A549 (cell line): ENCODE measurements around the gene PAXIP1. TPM values are rescaled to one million over a fixed set of nuclear protein-coding genes. Genes with fewer than 3 reads are reported as not detected.

Experiments used
- ATAC-seq, 2 experiments: fragments of 200-7000 bp in 1 of 2; fragments of >200 bp in 1 of 2; cut with Nextera tagmentation in 1 of 2; cut with Tn5 transposase in 1 of 2; 3 replicates each; pipeline versions ENCODE4 v1.8.0 to v1.9.1; 2018 to 2020; ENCODE audit warnings: mild to moderate bottlenecking in 1 of 2, moderate library complexity in 1 of 2
- CTCF ChIA-PET: fragments of 300-600 bp; sonication (Branson Sonifier 250); formaldehyde crosslinking; extraction: SDS; loops from one replicate; lab custom pipeline; 2021; ENCODE audit warnings: antibody characterized with exemption, inconsistent platforms; lab: Yijun Ruan, JAX
- POLR2A ChIA-PET: fragments of 350-600 bp; formaldehyde crosslinking; extraction: SDS; loops from one replicate; lab custom pipeline; 2021; ENCODE audit warnings: antibody characterized with exemption, inconsistent platforms; lab: Yijun Ruan, JAX
- DNase-seq, 2 experiments: peaks; one replicate each; pipeline versions ENCODE4 v3.0.0 to v3.0.0-alpha.2; 2011 to 2016; ENCODE audit warnings: low read depth in 1 of 2, low spot score in 1 of 2
- FAIRE-seq: peaks from 2 replicates; lab custom pipeline; 2011; peaks lifted over from hg19 to GRCh38; lab: Jason Lieb, UNC
- H3K27ac ChIP-seq, 2 experiments: fragments of >200 bp; sonication (Bioruptor Twin); formaldehyde crosslinking; 3 replicates each; pipeline ENCODE4 v1.5.1; 2016 to 2017
- H3K4me1 ChIP-seq: fragments of >200 bp; sonication (Bioruptor Twin); formaldehyde crosslinking; 3 replicates; pipeline ENCODE4 v1.6.1; 2016
- H3K4me2 ChIP-seq: fragments of >200 bp; sonication (Bioruptor Twin); formaldehyde crosslinking; 3 replicates; pipeline ENCODE4 v1.6.1; 2016
- H3K4me3 ChIP-seq: fragments of >200 bp; sonication (Bioruptor Twin); formaldehyde crosslinking; 3 replicates; pipeline ENCODE4 v1.5.1; 2016
- H3K9me3 ChIP-seq: fragments of >200 bp; sonication (Bioruptor Twin); formaldehyde crosslinking; 3 replicates; pipeline ENCODE4 v1.6.1; 2016
- ATOH8 ChIP-seq: fragments of 250-450 bp; sonication (Bioruptor Pico); IDR thresholded peaks from 2 replicates; pipeline ENCODE4 v1.5.0; 2020; ENCODE audit warnings: low read depth, mild to moderate bottlenecking, moderate library complexity
- BCL3 ChIP-seq: fragments of >200 bp; sonication (Bioruptor Twin); formaldehyde crosslinking; IDR thresholded peaks from 3 replicates; pipeline ENCODE4 v1.6.1; 2016
- CEBPB ChIP-seq, 2 experiments: fragments of >200 bp in 1 of 2; sonication (Bioruptor Twin) in 1 of 2; formaldehyde crosslinking in 1 of 2; IDR thresholded peaks; 2 replicates each; pipeline ENCODE4 v1.6.1; 2012 to 2016
- EHF ChIP-seq: fragments of 250-450 bp; sonication (Bioruptor Pico); IDR thresholded peaks from 2 replicates; pipeline ENCODE4 v1.5.0; 2020; ENCODE audit warnings: mild to moderate bottlenecking
- EP300 ChIP-seq, 2 experiments: fragments of >200 bp; sonication (Bioruptor Twin); formaldehyde crosslinking; IDR thresholded peaks; 2 replicates in 1 of 2; 3 replicates in 1 of 2; pipeline ENCODE4 v1.6.1; 2016 to 2017
- FOSL2 ChIP-seq, 2 experiments: fragments of 450-650 bp in 1 of 2; fragments of >200 bp in 1 of 2; sonication (Bioruptor Twin) in 1 of 2; formaldehyde crosslinking; IDR thresholded peaks; 2 replicates each; pipeline versions ENCODE4 v1.5.0 to v1.6.1; 2016 to 2020; ENCODE audit warnings: mild to moderate bottlenecking in 1 of 2, moderate library complexity in 1 of 2
- FOXS1 ChIP-seq: fragments of 250-450 bp; sonication (Bioruptor Pico); IDR thresholded peaks from 2 replicates; pipeline ENCODE4 v1.5.0; 2020; ENCODE audit warnings: mild to moderate bottlenecking, moderate library complexity
- HEYL ChIP-seq: fragments of 250-450 bp; sonication (Bioruptor Pico); IDR thresholded peaks from 2 replicates; pipeline ENCODE4 v1.8.0; 2021; ENCODE audit warnings: mild to moderate bottlenecking, moderate library complexity
- HMGXB4 ChIP-seq: fragments of 250-450 bp; sonication (Bioruptor Pico); IDR thresholded peaks from 2 replicates; pipeline ENCODE4 v1.5.0; 2021; ENCODE audit warnings: mild to moderate bottlenecking, moderate library complexity, borderline replicate concordance
- HOXB13 ChIP-seq: fragments of 250-450 bp; sonication (Bioruptor Pico); IDR thresholded peaks from 2 replicates; pipeline ENCODE4 v1.5.0; 2020; ENCODE audit warnings: low read depth, mild to moderate bottlenecking, moderate library complexity
- JUN ChIP-seq, 2 experiments: fragments of >200 bp; sonication (Bioruptor Twin); formaldehyde crosslinking; IDR thresholded peaks; 2 replicates in 1 of 2; 3 replicates in 1 of 2; pipeline ENCODE4 v1.6.1; 2016 to 2017
- JUNB ChIP-seq: fragments of >200 bp; sonication (Bioruptor Twin); formaldehyde crosslinking; IDR thresholded peaks from 2 replicates; pipeline ENCODE4 v1.6.1; 2016
- KDM5A ChIP-seq: fragments of 200-600 bp; sonication (generic); IDR thresholded peaks from 2 replicates; pipeline ENCODE4 v1.6.1; 2016; ENCODE audit warnings: antibody characterized with exemption, mild to moderate bottlenecking
- MAFK ChIP-seq: fragments of 450-650 bp; IDR thresholded peaks from 2 replicates; pipeline ENCODE4 v1.6.1; 2014; ENCODE audit not compliant: partially characterized antibody
- MAZ ChIP-seq: fragments of 150-350 bp; IDR thresholded peaks from 2 replicates; pipeline ENCODE4 v1.6.1; 2014; ENCODE audit warnings: antibody characterized with exemption, low read depth, low read length, borderline replicate concordance
- MYC ChIP-seq: IDR thresholded peaks from 2 replicates; pipeline ENCODE4 v1.6.1; 2012; ENCODE audit warnings: mild to moderate bottlenecking, inconsistent platforms, low read length, improper control_type of control experiment, borderline replicate concordance
- POLR2A ChIP-seq: IDR thresholded peaks from 2 replicates; pipeline ENCODE4 v1.6.1; 2012; ENCODE audit warnings: mild to moderate bottlenecking, low read length
- POLR2AphosphoS2 ChIP-seq: conservative IDR thresholded peaks from 2 replicates; pipeline ENCODE4 v1.6.1; 2012; ENCODE audit warnings: low read length, improper control_type of control experiment, inconsistent platforms
- SMC3 ChIP-seq: fragments of >200 bp; sonication (Bioruptor Twin); formaldehyde crosslinking; IDR thresholded peaks from 3 replicates; pipeline ENCODE4 v1.6.1; 2018; ENCODE audit warnings: inconsistent platforms
- SREBF2 ChIP-seq: fragments of 450-650 bp; IDR thresholded peaks from 2 replicates; pipeline ENCODE4 v1.6.1; 2014; ENCODE audit warnings: mild to moderate bottlenecking, moderate library complexity
- USF2 ChIP-seq: fragments of 450-650 bp; IDR thresholded peaks from 2 replicates; pipeline ENCODE4 v1.6.1; 2014; ENCODE audit warnings: antibody characterized with exemption
- ZC3H11A ChIP-seq: fragments of 450-650 bp; IDR thresholded peaks from 2 replicates; pipeline ENCODE4 v1.6.1; 2014; ENCODE audit warnings: antibody characterized with exemption, mild to moderate bottlenecking
- ZNF302 ChIP-seq: fragments of 250-450 bp; sonication (Bioruptor Pico); IDR thresholded peaks from 2 replicates; pipeline ENCODE4 v1.9.0; 2021; ENCODE audit warnings: inconsistent platforms, mild to moderate bottlenecking, moderate library complexity
- WGBS: methylation state at CpG from one replicate; pipeline ENCODE4 v1.1.6; 2017; ENCODE audit errors: missing lambda C conversion rate; 5-methylcytosine and 5-hydroxymethylcytosine counted together
- polyA plus RNA-seq, 4 experiments: library from polyadenylated mRNA; depleted of rRNA in 3 of 4; stranded (reverse); fragments of >200 nt; fragmentation: RNase III in 1 of 4; extraction: RNeasy Plus Mini Kit Qiagen cat#74134 plus additional on column Dnase treatment in 1 of 4; gene quantifications; 2 replicates in 3 of 4; 3 replicates in 1 of 4; pipeline ENCODE4 v1.2.3, GENCODE V29; 2011 to 2017
- TF ChIP-seq, protein P1 (sequence below): fragments of 150-350 bp; IDR thresholded peaks from 2 replicates; pipeline ENCODE4 v1.6.1; 2014; ENCODE audit warnings: low read depth, mild to moderate bottlenecking, low read length
- TF ChIP-seq, protein P2 (sequence below): fragments of >200 bp; sonication (Bioruptor Twin); formaldehyde crosslinking; IDR thresholded peaks from 3 replicates; pipeline ENCODE4 v1.5.1; 2016
- TF ChIP-seq, protein P3 (sequence below): IDR thresholded peaks from 2 replicates; pipeline ENCODE4 v1.6.1; 2012; ENCODE audit warnings: low read depth, borderline replicate concordance

Gene PAXIP1
- polyA plus RNA-seq, 2 of the 4 experiments (the other 2 are of a cell fraction), result 15.3 to 15.7 TPM

DNA sequence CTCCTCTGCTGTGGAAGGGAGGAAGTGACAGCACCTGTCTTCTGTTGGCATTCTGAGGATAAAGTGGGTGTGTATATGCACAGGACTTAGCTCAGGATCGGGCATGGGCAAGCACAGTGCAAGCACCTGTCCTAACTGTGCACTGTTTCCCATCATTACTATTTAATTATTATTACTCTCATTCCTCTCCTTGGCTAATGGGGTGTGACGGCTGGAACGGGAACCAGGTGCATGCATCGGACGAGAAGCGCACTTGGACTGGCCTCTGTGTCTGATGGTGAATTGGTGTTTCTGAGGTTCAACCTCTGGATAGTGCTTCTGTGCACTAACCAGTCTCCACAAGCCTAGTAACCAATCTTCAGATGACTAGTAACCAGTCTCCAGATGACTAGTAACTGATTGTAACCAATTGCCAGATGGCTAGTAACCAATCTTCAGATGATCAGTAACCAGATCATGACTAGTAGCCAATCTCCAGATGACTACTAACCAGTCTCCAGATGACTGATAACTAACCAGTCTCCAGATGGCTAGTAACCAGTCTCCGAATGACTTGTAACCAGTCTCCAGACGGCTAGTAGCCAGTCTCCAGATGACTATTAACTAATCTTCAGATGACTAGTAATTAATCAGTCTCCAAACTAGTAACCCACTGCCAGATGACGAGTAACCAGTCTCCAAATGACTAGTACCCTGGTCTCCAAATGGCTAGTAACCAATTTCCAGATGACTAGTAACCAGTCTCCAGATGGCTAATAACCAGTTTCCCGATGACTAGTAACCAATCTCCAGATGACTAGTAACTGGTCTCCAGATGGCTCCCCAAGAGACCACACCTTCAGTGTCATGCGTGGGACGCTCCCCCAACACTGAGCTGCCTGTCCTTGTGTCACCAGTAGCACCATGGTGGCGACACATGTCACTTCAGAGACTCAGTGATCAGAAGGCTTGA, 85.8 kb downstream of the PAXIP1 start:
- ChIA-PET CTCF (interaction anchor here (0.9 to 3.4 kb wide), 2 partner anchors 11 to 216 kb away, joined by 3 to 17 read pairs; no protein-coding TSS in a partner anchor), POLR2A (no interaction called here)
- DNase-seq (no peak), ATAC-seq (no peak), FAIRE-seq (no peak)
- no peak overlapping the region for H3K4me3 ChIP-seq
- H3K27ac ChIP-seq, result no peak overlapping the region
- H3K9me3 ChIP-seq, result no peaks in the 10 kb centered on the region
- no peak overlapping the region for H3K4me2 ChIP-seq
- 51% methylated on average over 12 of the region's 13 CpGs for WGBS
- H3K4me1 ChIP-seq, result no peaks in the 10 kb centered on the region
- no peak for TF ChIP-seq HOXB13
- TF ChIP-seq ZC3H11A, result no peak
- no peak for TF ChIP-seq CEBPB (IDR thresholded peaks at IDR 0.05)
- TF ChIP-seq, protein P1, sequence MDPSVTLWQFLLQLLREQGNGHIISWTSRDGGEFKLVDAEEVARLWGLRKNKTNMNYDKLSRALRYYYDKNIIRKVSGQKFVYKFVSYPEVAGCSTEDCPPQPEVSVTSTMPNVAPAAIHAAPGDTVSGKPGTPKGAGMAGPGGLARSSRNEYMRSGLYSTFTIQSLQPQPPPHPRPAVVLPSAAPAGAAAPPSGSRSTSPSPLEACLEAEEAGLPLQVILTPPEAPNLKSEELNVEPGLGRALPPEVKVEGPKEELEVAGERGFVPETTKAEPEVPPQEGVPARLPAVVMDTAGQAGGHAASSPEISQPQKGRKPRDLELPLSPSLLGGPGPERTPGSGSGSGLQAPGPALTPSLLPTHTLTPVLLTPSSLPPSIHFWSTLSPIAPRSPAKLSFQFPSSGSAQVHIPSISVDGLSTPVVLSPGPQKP, result no peak
- TF ChIP-seq MYC, result no peak
- TF ChIP-seq SMC3, result no peak
- TF ChIP-seq ATOH8 (CRISPR knock-in tag), result no peak
- no peak for TF ChIP-seq EP300 (IDR thresholded peaks at IDR 0.05)
- TF ChIP-seq MAFK, result no peak
- no peak for TF ChIP-seq EHF
- TF ChIP-seq KDM5A, result no peak
- TF ChIP-seq, protein P2, sequence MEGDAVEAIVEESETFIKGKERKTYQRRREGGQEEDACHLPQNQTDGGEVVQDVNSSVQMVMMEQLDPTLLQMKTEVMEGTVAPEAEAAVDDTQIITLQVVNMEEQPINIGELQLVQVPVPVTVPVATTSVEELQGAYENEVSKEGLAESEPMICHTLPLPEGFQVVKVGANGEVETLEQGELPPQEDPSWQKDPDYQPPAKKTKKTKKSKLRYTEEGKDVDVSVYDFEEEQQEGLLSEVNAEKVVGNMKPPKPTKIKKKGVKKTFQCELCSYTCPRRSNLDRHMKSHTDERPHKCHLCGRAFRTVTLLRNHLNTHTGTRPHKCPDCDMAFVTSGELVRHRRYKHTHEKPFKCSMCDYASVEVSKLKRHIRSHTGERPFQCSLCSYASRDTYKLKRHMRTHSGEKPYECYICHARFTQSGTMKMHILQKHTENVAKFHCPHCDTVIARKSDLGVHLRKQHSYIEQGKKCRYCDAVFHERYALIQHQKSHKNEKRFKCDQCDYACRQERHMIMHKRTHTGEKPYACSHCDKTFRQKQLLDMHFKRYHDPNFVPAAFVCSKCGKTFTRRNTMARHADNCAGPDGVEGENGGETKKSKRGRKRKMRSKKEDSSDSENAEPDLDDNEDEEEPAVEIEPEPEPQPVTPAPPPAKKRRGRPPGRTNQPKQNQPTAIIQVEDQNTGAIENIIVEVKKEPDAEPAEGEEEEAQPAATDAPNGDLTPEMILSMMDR, result no peak
- TF ChIP-seq USF2, result no peak
- TF ChIP-seq FOXS1 (CRISPR knock-in tag), result no peak

- 53% methylated on average over 12 of the region's 14 CpGs for WGBS
- POLR2A ChIA-PET, result no interaction called here
- CTCF ChIA-PET, result interaction anchor here (0.9 to 4.8 kb wide), 4 partner anchors 11 to 217 kb away, joined by 3 to 49 read pairs (median 22); no protein-coding TSS in a partner anchor
- ATAC-seq (no peak), FAIRE-seq (no peak), DNase-seq (no peak)
- H3K4me2 ChIP-seq, result no peak overlapping the region
- H3K9me3 ChIP-seq, result peaks cover 3% of the 10 kb centered on the region; the same call in 1 of the 3 replicates
- H3K4me1 ChIP-seq, result no peaks in the 10 kb centered on the region
- H3K27ac ChIP-seq, result no peak overlapping the region
- H3K4me3 ChIP-seq, result no peak overlapping the region
- no peak for TF ChIP-seq JUNB
- no peak for TF ChIP-seq USF2
- no peak for TF ChIP-seq EHF
- no peak for TF ChIP-seq MAZ
- TF ChIP-seq SREBF2, result no peak
- no peak for TF ChIP-seq HMGXB4
- no peak for TF ChIP-seq HEYL (CRISPR knock-in tag)
- no peak for TF ChIP-seq ZNF302 (CRISPR knock-in tag)
- no peak for TF ChIP-seq POLR2AphosphoS2
- no peak for TF ChIP-seq KDM5A
- TF ChIP-seq FOSL2 (IDR thresholded peaks at IDR 0.05), result no peak
- TF ChIP-seq FOSL2 (CRISPR knock-in tag; IDR thresholded peaks at IDR 0.05), result no peak
- TF ChIP-seq POLR2A, result no peak
- TF ChIP-seq MYC, result no peak
- no peak for TF ChIP-seq JUN (IDR thresholded peaks at IDR 0.05)
- TF ChIP-seq, protein P3, sequence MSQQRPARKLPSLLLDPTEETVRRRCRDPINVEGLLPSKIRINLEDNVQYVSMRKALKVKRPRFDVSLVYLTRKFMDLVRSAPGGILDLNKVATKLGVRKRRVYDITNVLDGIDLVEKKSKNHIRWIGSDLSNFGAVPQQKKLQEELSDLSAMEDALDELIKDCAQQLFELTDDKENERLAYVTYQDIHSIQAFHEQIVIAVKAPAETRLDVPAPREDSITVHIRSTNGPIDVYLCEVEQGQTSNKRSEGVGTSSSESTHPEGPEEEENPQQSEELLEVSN, result no peak
- TF ChIP-seq FOXS1 (CRISPR knock-in tag), result no peak
- no peak for TF ChIP-seq BCL3
- no peak for TF ChIP-seq MAFK
Observed at GRCh38 chr7:154916381-154916780, 86.5 kb downstream of the PAXIP1 start.
